ENCODE measurements around the gene SHROOM3. TPM values are rescaled to one million over a fixed set of nuclear protein-coding genes. Genes with fewer than 3 reads are reported as not detected.

SHROOM3 gene
- total RNA-seq, 3 donors from 2014 or later, result 105 to 263 (median 158) TPM

DNA sequence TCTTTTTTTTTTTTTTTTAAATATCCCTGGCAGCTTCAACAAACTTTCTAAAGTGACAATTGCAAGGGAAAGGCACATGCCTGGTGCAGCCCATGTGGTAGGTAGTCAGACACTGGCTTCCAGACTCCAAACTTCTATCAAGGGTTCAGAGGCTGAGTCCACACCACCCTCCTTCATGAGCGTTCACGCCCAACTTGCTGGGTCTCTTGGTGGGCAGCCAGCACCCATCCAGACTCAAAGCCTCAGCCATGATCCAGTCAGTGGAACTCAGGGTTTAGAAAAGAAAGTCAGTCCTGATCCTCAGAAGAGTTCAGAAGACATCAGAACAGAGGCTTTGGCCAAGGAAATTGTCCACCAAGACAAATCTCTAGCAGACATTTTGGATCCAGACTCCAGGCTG is 321.4 kb downstream of the SHROOM3 start:
- TF ChIP-seq, protein P1, sequence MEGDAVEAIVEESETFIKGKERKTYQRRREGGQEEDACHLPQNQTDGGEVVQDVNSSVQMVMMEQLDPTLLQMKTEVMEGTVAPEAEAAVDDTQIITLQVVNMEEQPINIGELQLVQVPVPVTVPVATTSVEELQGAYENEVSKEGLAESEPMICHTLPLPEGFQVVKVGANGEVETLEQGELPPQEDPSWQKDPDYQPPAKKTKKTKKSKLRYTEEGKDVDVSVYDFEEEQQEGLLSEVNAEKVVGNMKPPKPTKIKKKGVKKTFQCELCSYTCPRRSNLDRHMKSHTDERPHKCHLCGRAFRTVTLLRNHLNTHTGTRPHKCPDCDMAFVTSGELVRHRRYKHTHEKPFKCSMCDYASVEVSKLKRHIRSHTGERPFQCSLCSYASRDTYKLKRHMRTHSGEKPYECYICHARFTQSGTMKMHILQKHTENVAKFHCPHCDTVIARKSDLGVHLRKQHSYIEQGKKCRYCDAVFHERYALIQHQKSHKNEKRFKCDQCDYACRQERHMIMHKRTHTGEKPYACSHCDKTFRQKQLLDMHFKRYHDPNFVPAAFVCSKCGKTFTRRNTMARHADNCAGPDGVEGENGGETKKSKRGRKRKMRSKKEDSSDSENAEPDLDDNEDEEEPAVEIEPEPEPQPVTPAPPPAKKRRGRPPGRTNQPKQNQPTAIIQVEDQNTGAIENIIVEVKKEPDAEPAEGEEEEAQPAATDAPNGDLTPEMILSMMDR (IDR thresholded peaks at IDR 0.05), result no peak
- Histone ChIP-seq H3K4me1 (ENCODE audit: low read depth) (no peaks in the 10 kb centered on the region), H3K4me3 (no peak overlapping the region), H3K36me3 (ENCODE audit: low read depth) (no peaks in the 10 kb centered on the region), H3K9me3 (no peaks in the 10 kb centered on the region)
- ATAC-seq (no peak), DNase-seq (no peak)
- intact Hi-C loops (cut with DNase I, micrococcal nuclease), result loop anchor here (5.0 to 10.0 kb wide), 2 partner anchors 244 to 322 kb away; partner anchors contain the start of gene SHROOM3 (in 1 of the 2)

DNA sequence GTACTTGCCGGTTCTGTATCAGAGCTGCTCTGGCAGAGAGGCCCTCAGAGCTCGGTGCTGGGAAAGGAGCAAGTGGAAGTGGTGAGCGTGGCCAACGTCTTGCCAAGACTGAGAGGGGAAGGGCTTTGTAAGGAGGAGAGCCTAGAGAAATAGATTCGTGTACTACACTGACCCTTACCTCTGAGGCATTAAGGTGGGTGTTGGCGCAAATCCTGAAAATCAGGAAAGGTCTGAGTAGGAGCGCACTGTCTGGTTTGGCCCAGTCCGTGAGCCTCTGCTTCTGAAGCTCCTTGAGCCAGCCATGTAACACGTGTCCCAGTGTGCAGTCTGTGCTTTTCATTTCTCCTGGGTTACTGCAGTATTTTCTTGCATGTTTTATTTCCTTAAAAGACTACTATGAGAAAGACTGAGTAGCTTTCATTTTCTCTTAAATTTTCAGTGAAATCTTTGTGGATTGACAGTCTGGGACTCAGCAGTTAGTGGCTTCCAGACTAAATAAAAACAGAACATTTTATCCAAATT is 322.4 kb downstream of the SHROOM3 start:
- TF ChIP-seq, protein P1 (IDR thresholded peaks at IDR 0.05), result no peak
- H3K9me3 ChIP-seq, result no peaks in the 10 kb centered on the region
- no peaks in the 10 kb centered on the region for H3K4me1 ChIP-seq (ENCODE audit: low read depth)
- no peak overlapping the region for H3K4me3 ChIP-seq
- intact Hi-C loops (cut with DNase I, micrococcal nuclease), result loop anchor here (5.0 to 10.0 kb wide), 2 partner anchors 245 to 323 kb away; partner anchors contain the start of gene SHROOM3 (in 1 of the 2)
- ATAC-seq (no peak), DNase-seq (no peak)
- no peaks in the 10 kb centered on the region for H3K36me3 ChIP-seq (ENCODE audit: low read depth)

DNA sequence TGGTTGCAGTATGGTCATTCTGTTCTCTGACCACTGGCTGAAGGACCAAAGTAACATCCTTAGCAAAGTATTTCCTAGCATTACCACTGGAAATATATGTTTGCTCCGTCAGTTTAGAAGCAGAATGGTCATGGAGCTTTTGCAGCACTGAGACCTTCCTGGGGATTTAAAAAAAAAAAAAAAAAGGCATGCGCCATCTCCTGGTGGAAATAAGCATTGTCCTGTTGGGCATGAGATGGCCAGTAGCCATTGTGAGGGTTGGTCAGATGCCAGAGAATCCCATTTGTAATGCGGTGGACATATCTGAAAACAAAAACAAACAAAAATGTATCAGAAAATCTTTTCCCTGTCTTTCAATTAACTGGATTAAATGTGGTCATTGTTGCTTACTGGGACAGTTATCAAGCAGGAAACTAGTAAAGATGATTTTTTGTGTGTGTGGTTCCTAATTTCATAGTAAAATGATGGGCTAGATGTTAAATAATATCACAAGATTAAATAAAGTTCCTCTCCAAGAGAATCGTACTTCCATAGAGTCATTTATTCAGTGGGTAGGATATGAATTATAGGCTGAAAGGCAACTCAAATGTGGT is 323.4 kb downstream of the SHROOM3 start:
- H3K36me3 ChIP-seq (ENCODE audit: low read depth), result no peaks in the 10 kb centered on the region
- no peaks in the 10 kb centered on the region for H3K4me1 ChIP-seq (ENCODE audit: low read depth)
- intact Hi-C loops (cut with DNase I, micrococcal nuclease), result loop anchor here (5.0 to 10.0 kb wide), 2 partner anchors 246 to 324 kb away; partner anchors contain the start of gene SHROOM3 (in 1 of the 2)
- TF ChIP-seq, protein P1 (IDR thresholded peaks at IDR 0.05), result peak; percentile 54
- ATAC-seq (peak; percentile 72), DNase-seq (peak in 1 of 3 donors; percentile 53)
- no peak overlapping the region for H3K4me3 ChIP-seq
- H3K9me3 ChIP-seq, result no peaks in the 10 kb centered on the region

DNA sequence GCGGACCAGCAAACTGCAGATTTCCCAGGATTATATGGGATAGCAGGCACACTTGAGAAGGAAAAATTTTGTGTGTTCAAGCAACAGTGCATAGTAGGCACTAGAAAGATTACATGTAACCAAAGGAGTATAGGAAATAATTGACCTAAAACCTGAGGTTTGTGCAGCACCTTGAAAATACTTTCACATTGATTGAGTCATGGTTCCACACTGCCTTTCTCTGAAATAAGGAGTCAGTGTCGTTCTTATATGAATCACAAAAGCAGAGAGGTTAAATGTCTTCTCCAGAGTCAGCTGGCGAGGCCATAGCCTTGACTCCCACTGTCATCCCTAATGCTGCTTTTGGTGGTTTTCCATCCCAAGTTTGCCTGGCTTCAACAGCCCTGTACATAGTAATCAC is 324.0 kb downstream of the SHROOM3 start:
- no peak overlapping the region for H3K4me3 ChIP-seq
- H3K36me3 ChIP-seq (ENCODE audit: low read depth), result no peaks in the 10 kb centered on the region
- no peak for ATAC-seq
- intact Hi-C loops (cut with DNase I, micrococcal nuclease), result loop anchor here (5.0 to 10.0 kb wide), 2 partner anchors 247 to 324 kb away; partner anchors contain the start of gene SHROOM3 (in 1 of the 2)
- no peaks in the 10 kb centered on the region for H3K9me3 ChIP-seq
- TF ChIP-seq, protein P1 (IDR thresholded peaks at IDR 0.05), result no peak
- H3K4me1 ChIP-seq (ENCODE audit: low read depth), result no peaks in the 10 kb centered on the region
- DNase-seq, result no peak

DNA sequence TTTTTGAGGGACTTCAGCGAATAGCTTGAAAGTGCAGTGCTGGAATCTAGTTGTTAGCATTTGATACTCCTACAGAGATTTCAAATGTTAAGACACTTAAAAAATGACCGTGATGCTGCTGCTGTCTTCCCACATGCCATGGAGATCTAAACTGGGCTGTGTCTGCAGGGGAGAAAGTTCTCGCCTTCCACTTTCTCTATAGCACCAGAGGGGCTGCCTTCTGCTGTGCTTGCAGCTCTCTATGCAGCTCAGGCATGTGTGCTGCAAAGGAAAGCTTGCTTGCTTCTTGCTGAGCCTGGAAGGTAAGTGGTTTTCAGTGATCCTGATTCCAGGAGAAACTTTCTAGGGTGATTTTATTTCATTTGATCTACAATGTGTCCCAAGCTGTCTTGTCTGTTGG is 325.2 kb downstream of the SHROOM3 start:
- no peak for DNase-seq
- intact Hi-C loops (cut with DNase I, micrococcal nuclease), result no loop called here
- TF ChIP-seq, protein P1 (IDR thresholded peaks at IDR 0.05), result no peak
- Histone ChIP-seq H3K36me3 (ENCODE audit: low read depth) (no peaks in the 10 kb centered on the region), H3K4me1 (ENCODE audit: low read depth) (no peaks in the 10 kb centered on the region), H3K9me3 (no peaks in the 10 kb centered on the region), H3K4me3 (no peak overlapping the region)
- no peak for ATAC-seq

Measured in mucosa of descending colon (tissue), 3 donors.